Mesendoderm (in vitro differentiated cells): Measurements from ENCODE around the gene GPR62.

Source experiments
- DNase-seq: peaks from one replicate; pipeline ENCODE4 v3.0.0; 2013
- H2AK5ac ChIP-seq: 2 replicates; pipeline ENCODE4 v1.6.1; 2013; ENCODE audit warnings: low read length, inconsistent platforms
- H2BK120ac ChIP-seq: 2 replicates; pipeline ENCODE4 v1.6.1; 2013; ENCODE audit warnings: low read depth, mild to moderate bottlenecking, low read length, moderate library complexity, mixed read lengths
- H2BK15ac ChIP-seq: replicated peaks from 2 replicates; pipeline ENCODE4 v1.6.1; 2013; ENCODE audit warnings: low read depth, mild to moderate bottlenecking, moderate library complexity
- H2BK5ac ChIP-seq: 2 replicates; pipeline ENCODE4 v1.6.1; 2013; ENCODE audit warnings: low read length, inconsistent platforms
- H3K18ac ChIP-seq: 2 replicates; pipeline ENCODE4 v1.6.1; 2013; ENCODE audit warnings: mild to moderate bottlenecking, low read length, mixed read lengths
- H3K23ac ChIP-seq: one replicate; pipeline ENCODE4 v1.6.1; 2013; ENCODE audit warnings: low read length
- H3K27ac ChIP-seq: 2 replicates; pipeline ENCODE4 v1.5.1; 2013; ENCODE audit warnings: low read depth, mild to moderate bottlenecking, inconsistent platforms, low read length, moderate library complexity
- H3K27me3 ChIP-seq: 2 replicates; pipeline ENCODE4 v1.6.1; 2013; ENCODE audit warnings: low read length, control low read depth, mild to moderate bottlenecking, inconsistent platforms; ENCODE audit not compliant: insufficient read depth, poor library complexity
- H3K36me3 ChIP-seq: 2 replicates; pipeline ENCODE4 v1.6.1; 2013; ENCODE audit warnings: low read length, inconsistent platforms; ENCODE audit not compliant: control insufficient read depth, insufficient read depth
- H3K4ac ChIP-seq: one replicate; pipeline ENCODE4 v1.6.1; 2013; ENCODE audit warnings: low read depth, mild to moderate bottlenecking, low read length, moderate library complexity
- H3K4me1 ChIP-seq: 2 replicates; pipeline ENCODE4 v1.6.1; 2013; ENCODE audit warnings: low read depth, low read length, inconsistent platforms; ENCODE audit not compliant: control insufficient read depth
- H3K4me2 ChIP-seq: 2 replicates; pipeline ENCODE4 v1.6.1; 2013; ENCODE audit warnings: low read length
- H3K4me3 ChIP-seq: 2 replicates; pipeline ENCODE4 v1.5.1; 2013; ENCODE audit warnings: mild to moderate bottlenecking, low read length
- H3K56ac ChIP-seq: one replicate; pipeline ENCODE4 v1.6.1; 2013; ENCODE audit warnings: low read length
- H3K79me1 ChIP-seq: 2 replicates; pipeline ENCODE4 v1.6.1; 2013; ENCODE audit warnings: low read length, inconsistent platforms
- H3K79me2 ChIP-seq: 2 replicates; pipeline ENCODE4 v1.6.1; 2013; ENCODE audit warnings: mild to moderate bottlenecking, low read length; ENCODE audit not compliant: control insufficient read depth, insufficient read depth
- H3K9ac ChIP-seq: 2 replicates; pipeline ENCODE4 v1.6.1; 2013; ENCODE audit warnings: low read length, inconsistent platforms
- H4K5ac ChIP-seq: one replicate; pipeline ENCODE4 v1.6.1; 2013; ENCODE audit warnings: low read length
- H4K8ac ChIP-seq: one replicate; pipeline ENCODE4 v1.6.1; 2013; ENCODE audit warnings: low read depth, mild to moderate bottlenecking, control low read depth, low read length, moderate library complexity
- WGBS: extraction: QIAGEN DNeasy Blood & Tissue Kit; methylation state at CpG from one replicate; pipeline ENCODE4 v1.1.7; 2013; ENCODE audit warnings: low lambda C conversion rate, missing lambda C conversion rate; ENCODE audit not compliant: insufficient coverage; ENCODE audit errors: extremely low coverage; 5-methylcytosine and 5-hydroxymethylcytosine counted together

GPR62 gene

DNA sequence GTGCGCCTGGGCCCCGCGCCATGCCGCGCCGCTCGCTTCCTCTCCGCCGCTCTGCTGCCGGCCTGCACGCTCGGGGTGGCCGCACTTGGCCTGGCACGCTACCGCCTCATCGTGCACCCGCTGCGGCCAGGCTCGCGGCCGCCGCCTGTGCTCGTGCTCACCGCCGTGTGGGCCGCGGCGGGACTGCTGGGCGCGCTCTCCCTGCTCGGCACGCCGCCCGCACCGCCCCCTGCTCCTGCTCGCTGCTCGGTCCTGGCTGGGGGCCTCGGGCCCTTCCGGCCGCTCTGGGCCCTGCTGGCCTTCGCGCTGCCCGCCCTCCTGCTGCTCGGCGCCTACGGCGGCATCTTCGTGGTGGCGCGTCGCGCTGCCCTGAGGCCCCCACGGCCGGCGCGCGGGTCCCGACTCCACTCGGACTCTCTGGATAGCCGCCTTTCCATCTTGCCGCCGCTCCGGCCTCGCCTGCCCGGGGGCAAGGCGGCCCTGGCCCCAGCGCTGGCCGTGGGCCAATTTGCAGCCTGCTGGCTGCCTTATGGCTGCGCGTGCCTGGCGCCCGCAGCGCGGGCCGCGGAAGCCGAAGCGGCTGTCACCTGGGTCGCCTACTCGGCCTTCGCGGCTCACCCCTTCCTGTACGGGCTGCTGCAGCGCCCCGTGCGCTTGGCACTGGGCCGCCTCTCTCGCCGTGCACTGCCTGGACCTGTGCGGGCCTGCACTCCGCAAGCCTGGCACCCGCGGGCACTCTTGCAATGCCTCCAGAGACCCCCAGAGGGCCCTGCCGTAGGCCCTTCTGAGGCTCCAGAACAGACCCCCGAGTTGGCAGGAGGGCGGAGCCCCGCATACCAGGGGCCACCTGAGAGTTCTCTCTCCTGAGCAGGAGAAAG is 951 bp downstream of the GPR62 start:
- peak overlapping the region; percentile 80 for H3K56ac ChIP-seq
- no peaks in the 10 kb centered on the region for H3K79me2 ChIP-seq
- H3K4me3 ChIP-seq: no peak overlapping the region
- no peak overlapping the region for H2BK120ac ChIP-seq
- peak; percentile 83 for DNase-seq
- H3K4ac ChIP-seq: no peak overlapping the region
- H2AK5ac ChIP-seq: no peak overlapping the region
- no peaks in the 10 kb centered on the region for H3K79me1 ChIP-seq
- H2BK15ac ChIP-seq: no peak overlapping the region
- no peak overlapping the region for H3K27ac ChIP-seq
- no peak overlapping the region for H2BK5ac ChIP-seq
- peaks cover 3% of the 10 kb centered on the region for H3K36me3 ChIP-seq
- peak overlapping the region; percentile 19 for H3K18ac ChIP-seq
- no peak overlapping the region for H3K23ac ChIP-seq
- no CpG with 5 or more reads among the region's 97 CpGs for WGBS
- H4K8ac ChIP-seq: no peak overlapping the region
- peaks cover 18% of the 10 kb centered on the region for H3K27me3 ChIP-seq
- no peaks in the 10 kb centered on the region for H3K4me1 ChIP-seq
- H3K9ac ChIP-seq: peak overlapping the region; percentile 71
- peak overlapping the region; percentile 68 for H3K4me2 ChIP-seq
- no peak overlapping the region for H4K5ac ChIP-seq

DNA sequence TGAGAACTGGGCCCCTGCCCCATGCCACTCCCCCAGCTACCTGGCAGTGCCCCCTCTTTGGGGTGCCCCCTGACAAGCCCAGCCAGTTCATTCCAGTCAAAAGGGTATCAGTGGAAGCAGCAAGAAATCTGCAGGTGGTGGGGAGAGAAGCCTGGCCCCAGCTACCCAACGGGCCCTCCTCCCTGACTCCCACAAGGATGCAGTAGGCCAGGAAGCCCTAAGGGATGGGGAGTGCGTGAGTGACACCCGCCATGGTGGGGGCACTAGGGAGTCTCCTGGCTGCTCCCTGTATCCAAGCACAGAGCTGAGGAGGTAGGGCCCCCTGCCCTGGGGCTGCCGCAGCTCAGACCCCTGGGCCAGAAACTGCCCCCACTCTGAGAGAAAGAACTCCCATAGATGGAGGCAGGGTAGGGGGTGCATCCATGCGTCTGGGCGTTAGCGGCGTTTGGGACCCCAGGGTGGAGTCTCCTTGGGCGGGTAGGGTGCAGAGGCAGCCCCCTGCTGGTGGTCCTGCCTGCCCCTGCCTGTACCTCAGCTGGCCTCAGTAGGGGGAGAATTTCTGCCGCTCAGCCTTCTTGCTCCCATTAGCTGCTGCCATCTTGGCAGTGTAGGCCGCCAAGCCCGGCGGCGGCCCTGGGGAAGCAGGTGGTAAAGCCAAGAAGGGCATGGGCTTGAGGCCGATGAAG is 2.5 kb downstream of the GPR62 start:
- no peak overlapping the region for H2BK15ac ChIP-seq
- H4K8ac ChIP-seq: no peak overlapping the region
- no peaks in the 10 kb centered on the region for H3K79me2 ChIP-seq
- H3K4ac ChIP-seq: no peak overlapping the region
- no peaks in the 10 kb centered on the region for H3K79me1 ChIP-seq
- no peak overlapping the region for H3K23ac ChIP-seq
- no peak overlapping the region for H3K9ac ChIP-seq
- no peak overlapping the region for H2BK120ac ChIP-seq
- no peak for DNase-seq
- no CpG with 5 or more reads among the region's 15 CpGs for WGBS
- H3K56ac ChIP-seq: no peak overlapping the region
- no peak overlapping the region for H3K18ac ChIP-seq
- H2BK5ac ChIP-seq: no peak overlapping the region
- H4K5ac ChIP-seq: no peak overlapping the region
- H2AK5ac ChIP-seq: no peak overlapping the region
- H3K4me2 ChIP-seq: no peak overlapping the region
- no peak overlapping the region for H3K4me3 ChIP-seq
- no peaks in the 10 kb centered on the region for H3K4me1 ChIP-seq
- H3K27ac ChIP-seq: no peak overlapping the region
- peaks cover 3% of the 10 kb centered on the region for H3K36me3 ChIP-seq
- peaks cover 18% of the 10 kb centered on the region for H3K27me3 ChIP-seq

DNA sequence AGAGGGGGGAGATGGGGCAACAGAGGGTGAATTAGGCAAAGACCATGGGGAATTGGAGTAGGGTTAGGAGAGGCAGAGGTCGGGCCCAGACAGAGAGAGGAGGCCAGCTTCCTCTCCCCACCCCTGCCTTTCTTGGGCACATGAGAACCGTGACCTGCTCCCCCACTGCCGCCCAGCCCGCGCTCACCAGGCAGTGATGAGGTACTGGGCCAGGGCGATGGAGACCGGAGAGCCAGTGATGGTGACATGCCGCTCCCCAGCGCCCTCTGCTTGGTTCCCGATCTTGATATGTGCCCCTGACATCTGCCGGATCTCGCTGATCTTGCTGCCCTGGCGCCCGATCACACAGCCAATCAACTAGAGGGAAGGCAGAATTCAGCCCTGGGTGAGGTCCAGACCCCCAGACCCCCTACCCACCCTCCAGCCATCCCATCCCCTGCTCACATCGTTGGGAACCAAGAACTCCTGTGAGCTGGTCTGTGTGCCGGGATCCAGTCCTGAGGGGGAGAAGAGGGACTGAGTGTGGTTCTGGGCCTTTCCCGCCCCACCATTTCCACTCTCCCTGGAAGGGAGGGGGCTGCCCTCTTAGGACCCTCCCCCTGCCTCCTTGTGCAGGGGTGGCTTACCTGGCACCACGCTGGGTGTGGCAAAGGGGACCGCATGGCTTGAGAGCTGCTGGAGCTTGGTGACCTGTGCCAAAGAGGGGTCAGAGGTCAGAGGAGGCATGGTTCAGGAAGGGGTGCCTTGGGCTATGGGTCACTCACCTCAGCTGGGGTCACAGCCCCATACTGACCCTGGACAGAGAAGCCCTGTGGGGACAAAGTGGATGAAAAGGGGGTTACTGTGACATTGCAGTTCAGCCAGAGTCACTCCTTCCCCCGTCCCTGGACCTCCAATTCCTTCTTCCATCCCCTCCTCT is 3.7 kb downstream of the GPR62 start:
- Histone ChIP-seq H3K9ac (no peak overlapping the region), H4K5ac (no peak overlapping the region), H3K23ac (no peak overlapping the region)

DNA sequence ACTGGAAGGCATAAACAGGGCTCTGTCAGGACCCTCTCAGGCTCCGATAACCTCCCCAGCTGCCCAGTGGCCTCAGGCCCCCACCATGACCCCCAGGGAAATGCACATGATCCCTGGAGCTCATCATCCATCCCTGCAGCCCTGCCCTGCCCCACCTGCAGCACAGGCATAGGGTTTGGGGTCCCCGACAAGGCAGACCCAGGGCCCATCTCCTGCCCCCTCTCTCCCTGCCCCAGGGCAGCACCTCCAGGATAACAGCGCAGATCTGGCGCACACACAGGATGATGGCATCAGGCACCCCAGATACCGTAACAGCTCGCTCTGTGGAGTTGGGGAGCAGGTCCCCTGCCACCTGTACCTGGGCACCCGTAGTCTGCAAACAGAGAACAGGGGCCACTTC is 4.5 kb downstream of the GPR62 start:
- Histone ChIP-seq H3K4me3 (no peak overlapping the region), H3K9ac (no peak overlapping the region), H3K4me1 (no peaks in the 10 kb centered on the region), H4K8ac (no peak overlapping the region), H3K4me2 (no peak overlapping the region), H3K27me3 (peaks cover 9% of the 10 kb centered on the region), H3K23ac (no peak overlapping the region), H3K36me3 (peaks cover 3% of the 10 kb centered on the region), H3K79me2 (no peaks in the 10 kb centered on the region), H2BK5ac (no peak overlapping the region), H3K4ac (no peak overlapping the region), H4K5ac (no peak overlapping the region), H3K27ac (no peak overlapping the region), H2BK120ac (no peak overlapping the region), H3K79me1 (no peaks in the 10 kb centered on the region), H3K56ac (no peak overlapping the region), H2BK15ac (no peak overlapping the region), H3K18ac (no peak overlapping the region), H2AK5ac (no peak overlapping the region)
- no peak for DNase-seq
- WGBS: no CpG with 5 or more reads among the region's 7 CpGs

More for the DNA sequence above, 3.7 kb downstream of the GPR62 start:
- Histone ChIP-seq H3K27ac (no peak overlapping the region), H4K8ac (no peak overlapping the region), H3K79me1 (no peaks in the 10 kb centered on the region), H3K36me3 (peaks cover 3% of the 10 kb centered on the region), H3K4me1 (no peaks in the 10 kb centered on the region), H2BK5ac (no peak overlapping the region), H3K56ac (no peak overlapping the region), H3K4me2 (no peak overlapping the region), H3K79me2 (no peaks in the 10 kb centered on the region), H2BK120ac (no peak overlapping the region), H2BK15ac (no peak overlapping the region), H3K4me3 (no peak overlapping the region), H2AK5ac (no peak overlapping the region), H3K27me3 (peaks cover 14% of the 10 kb centered on the region), H3K18ac (no peak overlapping the region), H3K4ac (no peak overlapping the region)
- no CpG with 5 or more reads among the region's 20 CpGs for WGBS
- no peak for DNase-seq

DNA sequence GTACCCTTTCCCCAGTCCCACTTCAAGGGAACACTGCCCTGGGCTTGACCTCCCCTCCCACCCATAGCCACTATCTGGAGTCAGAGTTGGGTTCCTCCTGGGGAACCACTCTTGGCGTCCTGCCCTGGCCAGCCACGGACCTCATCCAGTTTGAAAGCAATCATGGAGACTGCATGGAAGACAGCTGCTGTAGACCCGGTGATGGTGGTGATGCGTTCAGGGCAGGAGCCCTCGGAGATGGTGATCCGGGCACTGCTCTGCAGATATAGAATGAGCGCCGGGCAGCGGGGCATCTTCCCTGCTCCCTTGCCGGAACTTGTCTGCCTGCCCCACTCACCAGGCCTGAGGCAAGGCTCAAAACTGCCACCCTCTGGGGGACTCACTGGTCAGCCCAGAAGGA is 5.2 kb downstream of the GPR62 start:
- no CpG with 5 or more reads among the region's 10 CpGs for WGBS
- Histone ChIP-seq H3K4me3 (no peak overlapping the region), H3K9ac (no peak overlapping the region)

More for the DNA sequence above, 5.2 kb downstream of the GPR62 start:
- Histone ChIP-seq H3K27me3 (peaks cover 2% of the 10 kb centered on the region), H2BK15ac (no peak overlapping the region), H3K4me2 (no peak overlapping the region), H3K27ac (no peak overlapping the region), H3K79me1 (peaks cover 1% of the 10 kb centered on the region), H2BK5ac (no peak overlapping the region), H3K56ac (no peak overlapping the region), H2AK5ac (no peak overlapping the region), H4K5ac (no peak overlapping the region), H3K79me2 (no peaks in the 10 kb centered on the region), H3K18ac (no peak overlapping the region), H3K4ac (no peak overlapping the region), H2BK120ac (no peak overlapping the region), H3K36me3 (peaks cover 3% of the 10 kb centered on the region), H3K4me1 (no peaks in the 10 kb centered on the region), H4K8ac (no peak overlapping the region), H3K23ac (no peak overlapping the region)
- no peak for DNase-seq
